Stimulated activated CD8-positive, alpha-beta memory T cell treated with anti-CD3 and anti-CD28 coated beads, Interleukin-15, amount 100 ng/mL, for 1 hour (primary cell): ENCODE results near the gene UBE3C.
A peak's percentile ranks its signal among the peaks of the same experiment; 100 is the strongest.
"Not testable (repeated sequence)": the region's sequence is repeated elsewhere in the genome, so short reads cannot be mapped to it uniquely, and the experiment has no call there.

Source experiments
- DNase-seq: peaks from one replicate; pipeline ENCODE4 v3.0.0-alpha.2; 2020; ENCODE audit warnings: low read depth

UBE3C gene

GRCh38 chr7:157239571-157240270, 101.0 kb downstream of the UBE3C start:
- no peak for DNase-seq

GRCh38 chr7:157241631-157242030, 102.9 kb downstream of the UBE3C start:
- DNase-seq, result no peak

- DNase-seq, result no peak
Measured at GRCh38 chr7:157244516-157245294, 106.0 kb downstream of the UBE3C start.

GRCh38 chr7:157246052-157246451, 107.3 kb downstream of the UBE3C start:
- DNase-seq, result no peak

GRCh38 chr7:157248659-157249058, 109.9 kb downstream of the UBE3C start:
- no peak for DNase-seq

GRCh38 chr7:157250605-157251228, 112.0 kb downstream of the UBE3C start:
- DNase-seq, result peak; percentile 12

- DNase-seq, result not testable (repeated sequence)
Measured at GRCh38 chr7:157251817-157252216, 113.1 kb downstream of the UBE3C start.

GRCh38 chr7:157253850-157254249, 115.1 kb downstream of the UBE3C start:
- DNase-seq, result no peak

GRCh38 chr7:157254781-157255180, 116.1 kb downstream of the UBE3C start:
- DNase-seq, result not testable (repeated sequence)

GRCh38 chr7:157255201-157255606, 116.5 kb downstream of the UBE3C start:
- no peak for DNase-seq

- DNase-seq, result no peak
Measured at GRCh38 chr7:157263156-157263555, 124.4 kb downstream of the UBE3C start.

GRCh38 chr7:157265051-157265450, 126.3 kb downstream of the UBE3C start:
- DNase-seq, result no peak

- DNase-seq, result no peak
Measured at GRCh38 chr7:157266272-157266671, 127.5 kb downstream of the UBE3C start.

- DNase-seq, result no peak
Measured at GRCh38 chr7:157267516-157267915, 128.8 kb downstream of the UBE3C start.

- no peak for DNase-seq
Measured at GRCh38 chr7:157267956-157268355, 129.2 kb downstream of the UBE3C start.

- no peak for DNase-seq
Measured at GRCh38 chr7:157268540-157268939, 129.8 kb downstream of the UBE3C start.

- no peak for DNase-seq
Measured at GRCh38 chr7:157269341-157270059, 130.8 kb downstream of the UBE3C start.

- DNase-seq, result no peak
Measured at GRCh38 chr7:157270060-157270444, 131.3 kb downstream of the UBE3C start.

GRCh38 chr7:157271315-157271990, 132.7 kb downstream of the UBE3C start:
- no peak for DNase-seq

- DNase-seq, result no peak
Measured at GRCh38 chr7:157271991-157272324, 133.2 kb downstream of the UBE3C start.

- no peak for DNase-seq
Measured at GRCh38 chr7:157272351-157273207, 133.9 kb downstream of the UBE3C start.
